SK-N-SH (cell line): ENCODE results near the gene TRIM72. TPM values are rescaled to one million over a fixed set of nuclear protein-coding genes. Genes with fewer than 3 reads are reported as not detected.
A peak's percentile ranks its signal among the peaks of the same experiment; 100 is the strongest.

Source experiments
- CTCF ChIA-PET: fragments of 300-600, 350-600 bp; formaldehyde crosslinking; extraction: SDS; loops from one replicate; lab custom pipeline; 2021; lab: Yijun Ruan, JAX
- POLR2A ChIA-PET: fragments of 350-600 bp; sonication (Branson Sonifier 250); formaldehyde crosslinking; extraction: SDS; loops from one replicate; lab custom pipeline; 2020; ENCODE audit warnings: antibody characterized with exemption, inconsistent platforms; lab: Yijun Ruan, JAX
- DNase-seq: peaks from one replicate; pipeline ENCODE4 v3.0.0; 2012
- H2AFZ ChIP-seq: fragments of 200-600 bp; sonication (generic); 2 replicates; pipeline ENCODE4 v1.8.1; 2016; ENCODE audit warnings: antibody characterized with exemption, mild to moderate bottlenecking, low read depth
- H3F3A ChIP-seq: fragments of 200-600 bp; sonication (generic); replicated peaks from 2 replicates; pipeline ENCODE3; 2016; ENCODE audit warnings: antibody characterized with exemption, mild to moderate bottlenecking; ENCODE audit not compliant: insufficient read depth
- H3K27ac ChIP-seq, 2 experiments: fragments of 200-500 bp in 1 of 2; fragments of 200-600 bp in 1 of 2; sonication (Bioruptor generic) in 1 of 2; sonication (generic), shearing (Covaris generic) in 1 of 2; 2 replicates each; pipeline versions ENCODE4 v1.5.1 to v1.6.1; 2014 to 2016; ENCODE audit warnings: low read depth in 2 of 2, inconsistent platforms in 1 of 2, low read length in 1 of 2, mild to moderate bottlenecking in 1 of 2, mixed read lengths in 1 of 2
- H3K27me3 ChIP-seq: fragments of 200-600 bp; sonication (generic), shearing (Covaris generic); 2 replicates; pipeline ENCODE4 v1.6.1; 2016; ENCODE audit warnings: mixed run types; ENCODE audit not compliant: insufficient read depth
- H3K36me3 ChIP-seq, 2 experiments: fragments of 200-500 bp in 1 of 2; fragments of 200-600 bp in 1 of 2; sonication (Bioruptor generic) in 1 of 2; sonication (generic) in 1 of 2; replicated peaks in 1 of 2; 2 replicates each; pipeline versions ENCODE3 to v1.5.1; 2014 to 2016; ENCODE audit warnings: low read length in 1 of 2, mild to moderate bottlenecking in 1 of 2; ENCODE audit not compliant: insufficient read depth in 2 of 2, control insufficient read depth in 1 of 2
- H3K4me1 ChIP-seq, 2 experiments: fragments of 200-500 bp in 1 of 2; fragments of 200-600 bp in 1 of 2; sonication (Bioruptor generic) in 1 of 2; sonication (generic), shearing (Covaris generic) in 1 of 2; 2 replicates each; pipeline versions ENCODE4 v1.5.1 to v1.6.1; 2014 to 2016; ENCODE audit warnings: low read depth in 1 of 2, low read length in 1 of 2, mixed run types in 1 of 2; ENCODE audit not compliant: insufficient read depth in 2 of 2, control insufficient read depth in 1 of 2
- H3K4me2 ChIP-seq: fragments of 200-600 bp; sonication (generic), shearing (Covaris generic); 2 replicates; pipeline ENCODE4 v1.6.1; 2017; ENCODE audit warnings: mixed run types
- H3K4me3 ChIP-seq, 2 experiments: fragments of 200-500 bp in 1 of 2; fragments of 200-600 bp in 1 of 2; sonication (Bioruptor generic) in 1 of 2; sonication (generic), shearing (Covaris generic) in 1 of 2; 2 replicates each; pipeline versions ENCODE4 v1.5.1 to v1.8.1; 2014 to 2016; ENCODE audit warnings: low read depth in 2 of 2, inconsistent platforms in 1 of 2, low read length in 1 of 2, mild to moderate bottlenecking in 1 of 2, mixed read lengths in 1 of 2, moderate library complexity in 1 of 2
- H3K79me2 ChIP-seq: fragments of 200-600 bp; sonication (generic); 2 replicates; pipeline ENCODE4 v1.8.1; 2017; ENCODE audit warnings: mild to moderate bottlenecking; ENCODE audit not compliant: insufficient read depth
- H3K9ac ChIP-seq: fragments of 200-600 bp; sonication (generic); 2 replicates; pipeline ENCODE4 v1.6.1; 2017; ENCODE audit warnings: mixed run types
- H3K9me2 ChIP-seq: fragments of 200-600 bp; sonication (generic); 2 replicates; pipeline ENCODE4 v1.6.1; 2017; ENCODE audit warnings: mixed run types
- H3K9me3 ChIP-seq: fragments of 200-600 bp; sonication (generic); 2 replicates; pipeline ENCODE4 v1.6.1; 2017; ENCODE audit warnings: mixed run types, mild to moderate bottlenecking, moderate library complexity
- H4K20me1 ChIP-seq: fragments of 200-600 bp; sonication (generic); 2 replicates; pipeline ENCODE4 v1.6.1; 2017; ENCODE audit warnings: mild to moderate bottlenecking, mixed run types; ENCODE audit not compliant: insufficient read depth
- CHD2 ChIP-seq: fragments of 150-350 bp; IDR thresholded peaks from 2 replicates; pipeline ENCODE4 v1.6.1; 2018; ENCODE audit warnings: low read length; ENCODE audit not compliant: partially characterized antibody
- CTCF ChIP-seq: fragments of 200-600 bp; sonication (generic); IDR thresholded peaks from 2 replicates; pipeline ENCODE4 v1.6.1; 2017; ENCODE audit warnings: antibody characterized with exemption, mild to moderate bottlenecking, moderate library complexity
- ELF1 ChIP-seq: IDR thresholded peaks from 2 replicates; pipeline ENCODE4 v1.4.0; 2012
- POLR2AphosphoS5 ChIP-seq: IDR thresholded peaks from 2 replicates; pipeline ENCODE4 v1.6.1; 2012; ENCODE audit warnings: low read depth, low read length
- REST ChIP-seq: IDR thresholded peaks from 2 replicates; pipeline ENCODE4 v1.6.1; 2012; ENCODE audit warnings: mild to moderate bottlenecking, low read depth, low read length, moderate library complexity
- RXRA ChIP-seq: IDR thresholded peaks from 2 replicates; pipeline ENCODE4 v1.4.0; 2012; ENCODE audit warnings: low read depth, mild to moderate bottlenecking, borderline replicate concordance
- TEAD4 ChIP-seq: IDR thresholded peaks from 2 replicates; pipeline ENCODE4 v1.4.0; 2012; ENCODE audit warnings: mild to moderate bottlenecking, borderline replicate concordance; ENCODE audit not compliant: insufficient read depth
- WGBS: methylation state at CpG from one replicate; pipeline ENCODE4 v1.1.6; 2017; ENCODE audit warnings: low lambda C conversion rate; 5-methylcytosine and 5-hydroxymethylcytosine counted together
- polyA plus RNA-seq, 3 experiments: library from polyadenylated mRNA; depleted of rRNA; stranded (reverse); fragments of >200 nt; gene quantifications; 2 replicates each; pipeline ENCODE4 v1.2.3, GENCODE V29; 2012

The TRIM72 gene
- polyA plus RNA-seq, 1 of the 3 experiments (the other 2 are of a cell fraction): under 0.01 TPM

- peaks cover 40% of the 10 kb centered on the region for H3F3A ChIP-seq
- 86% methylated on average over 5 of the region's 5 CpGs for WGBS
- H4K20me1 ChIP-seq: peaks cover 98% of the 10 kb centered on the region
- TF ChIP-seq RXRA (no peak), CTCF (no peak), POLR2AphosphoS5 (peak; percentile 19; the same call in 1 of the 2 replicates), CHD2 (no peak), TEAD4 (no peak)
- no peak overlapping the region for H3K9ac ChIP-seq
- no peaks in the 10 kb centered on the region for H3K27me3 ChIP-seq
- DNase-seq: no peak
- ChIA-PET POLR2A (interaction anchor here (0.8 kb wide), 1 partner anchor 12 kb away, joined by 4 read pairs; no protein-coding TSS in a partner anchor), CTCF (interaction anchor here (1.1 kb wide), 1 partner anchor 526 kb away, joined by 3 read pairs; no protein-coding TSS in a partner anchor)
- H3K79me2 ChIP-seq: peaks cover 100% of the 10 kb centered on the region
- no peak overlapping the region for H3K4me2 ChIP-seq
- H3K9me3 ChIP-seq: no peaks in the 10 kb centered on the region
- no peak overlapping the region for H3K27ac ChIP-seq
- no peak overlapping the region for H2AFZ ChIP-seq
- peaks cover 73 to 95% of the 10 kb centered on the region in 2 experiments for H3K36me3 ChIP-seq
- H3K4me3 ChIP-seq: no peak overlapping the region
- peaks cover 9 to 15% of the 10 kb centered on the region in 2 experiments; a peak in 2 of 4 replicates for H3K4me1 ChIP-seq
- H3K9me2 ChIP-seq: no peaks in the 10 kb centered on the region
These were observed 28.6 kb upstream of the TRIM72 start for GRCh38 chr16:31185339-31185738.

DNA sequence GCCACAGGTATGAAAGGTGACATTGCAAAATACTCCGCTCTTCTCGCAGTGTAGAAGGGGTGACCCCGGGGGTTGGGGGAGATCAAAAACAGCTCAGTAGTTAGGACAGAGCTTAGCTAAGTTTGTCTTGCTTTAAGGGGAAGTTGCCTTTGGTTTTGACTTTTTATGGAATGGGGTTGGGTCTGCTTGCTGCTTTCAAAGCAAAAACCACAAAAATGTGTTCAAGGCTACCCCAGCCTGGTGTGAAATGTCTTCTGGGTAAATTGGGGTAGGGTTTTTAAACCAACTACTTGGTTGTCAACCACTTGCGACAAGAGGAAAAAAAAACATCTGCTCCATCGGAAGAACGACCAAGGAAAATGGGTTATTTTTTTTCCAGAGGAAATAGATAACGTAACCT is 27.7 kb upstream of the TRIM72 start:
- Histone ChIP-seq H3K4me2 (no peak overlapping the region), H3K27ac (no peak overlapping the region), H3K9me3 (no peaks in the 10 kb centered on the region), H3K4me3 (no peak overlapping the region), H3F3A (peaks cover 49% of the 10 kb centered on the region), H3K9me2 (no peaks in the 10 kb centered on the region), H3K79me2 (peaks cover 96% of the 10 kb centered on the region), H4K20me1 (peaks cover 100% of the 10 kb centered on the region), H3K36me3 (peaks cover 82 to 99% of the 10 kb centered on the region in 2 experiments), H2AFZ (no peak overlapping the region), H3K9ac (no peak overlapping the region), H3K4me1 (peaks cover 9 to 15% of the 10 kb centered on the region in 2 experiments; a peak in 2 of 4 replicates), H3K27me3 (no peaks in the 10 kb centered on the region)
- CTCF ChIA-PET: no interaction called here
- 97% methylated on average over 7 of the region's 7 CpGs for WGBS
- TF ChIP-seq ELF1: no peak
- TF ChIP-seq REST: no peak
- TF ChIP-seq POLR2AphosphoS5: no peak
- no peak for DNase-seq
- POLR2A ChIA-PET: interaction anchor here (0.8 kb wide), 1 partner anchor 11 kb away, joined by 4 read pairs; no protein-coding TSS in a partner anchor
